ENCODE data around the gene ULK4. TPM values are rescaled to one million over a fixed set of nuclear protein-coding genes. Genes with fewer than 3 reads are reported as not detected.

Gene ULK4
- total and polyA plus RNA-seq, 2 of the 8 experiments (the other 6 are each of a cell fraction or from before 2014, with no cell fraction given): 3.0 to 10.8 TPM

DNA sequence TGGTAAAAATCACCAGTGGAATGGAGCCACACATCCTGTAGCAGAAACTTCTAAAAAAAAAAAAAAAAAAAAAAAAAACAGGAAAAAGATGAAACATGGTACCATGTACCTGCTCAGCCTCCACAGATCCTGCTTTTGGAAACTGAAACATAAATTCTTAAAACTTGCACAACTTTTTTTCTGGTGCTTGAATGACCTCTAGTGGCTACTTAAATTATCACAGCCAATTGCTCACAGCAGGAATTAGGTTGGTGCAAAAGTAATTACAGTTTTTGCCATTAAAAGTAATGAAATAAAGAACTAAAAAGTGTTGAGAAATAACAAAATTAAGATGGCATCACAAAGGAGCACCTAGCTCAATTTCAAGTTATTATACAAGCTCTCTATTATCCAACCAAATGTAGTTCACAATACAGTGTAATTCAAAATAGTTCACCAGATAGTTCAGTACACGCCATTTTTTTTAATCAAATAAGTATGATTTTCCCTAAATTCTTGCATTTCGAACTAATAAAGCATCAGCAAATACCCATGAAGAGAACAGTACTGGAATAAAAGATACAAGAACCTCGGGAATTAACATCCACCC is 80.6 kb downstream of the ULK4 start (continued):
- no peak for TF ChIP-seq SP4 (IDR thresholded peaks at IDR 0.05; ENCODE audit: low read length)
- TF ChIP-seq, protein P1, sequence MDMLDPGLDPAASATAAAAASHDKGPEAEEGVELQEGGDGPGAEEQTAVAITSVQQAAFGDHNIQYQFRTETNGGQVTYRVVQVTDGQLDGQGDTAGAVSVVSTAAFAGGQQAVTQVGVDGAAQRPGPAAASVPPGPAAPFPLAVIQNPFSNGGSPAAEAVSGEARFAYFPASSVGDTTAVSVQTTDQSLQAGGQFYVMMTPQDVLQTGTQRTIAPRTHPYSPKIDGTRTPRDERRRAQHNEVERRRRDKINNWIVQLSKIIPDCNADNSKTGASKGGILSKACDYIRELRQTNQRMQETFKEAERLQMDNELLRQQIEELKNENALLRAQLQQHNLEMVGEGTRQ (IDR thresholded peaks at IDR 0.05; ENCODE audit: low read length): no peak
- no peak for TF ChIP-seq BACH1 (IDR thresholded peaks at IDR 0.05; ENCODE audit: low read length)

All from H1 (cell line).